HepG2 (cell line): Measurements from ENCODE around the gene ERP44. TPM values are rescaled to one million over a fixed set of nuclear protein-coding genes. Genes with fewer than 3 reads are reported as not detected.

Source experiments
- AKAP8 ChIP-seq: sonication (generic); formaldehyde crosslinking; IDR thresholded peaks from 2 replicates; pipeline ENCODE4 v1.5.1; 2020; ENCODE audit warnings: mild to moderate bottlenecking, missing genetic modification reagents
- HIC2 ChIP-seq: sonication (generic); formaldehyde crosslinking; IDR thresholded peaks from 2 replicates; pipeline ENCODE4 v1.9.0; 2022; ENCODE audit warnings: low read depth, missing genetic modification reagents
- HIVEP1 ChIP-seq: sonication (generic); formaldehyde crosslinking; IDR thresholded peaks from 2 replicates; pipeline ENCODE4 v1.4.0; 2020; ENCODE audit warnings: mild to moderate bottlenecking, missing genetic modification reagents
- HOXA9 ChIP-seq: sonication (generic); formaldehyde crosslinking; IDR thresholded peaks from 2 replicates; pipeline ENCODE4 v1.8.1; 2022; ENCODE audit warnings: missing genetic modification reagents, mild to moderate bottlenecking, moderate library complexity, borderline replicate concordance
- ISL2 ChIP-seq: sonication (generic); formaldehyde crosslinking; IDR thresholded peaks from 2 replicates; pipeline ENCODE4 v1.5.0; 2020; ENCODE audit warnings: missing genetic modification reagents
- KAT8 ChIP-seq: IDR thresholded peaks from 2 replicates; pipeline ENCODE4 v1.6.1; 2016; ENCODE audit warnings: missing genetic modification reagents, missing compliant biosample characterization
- KDM3A ChIP-seq: IDR thresholded peaks from 2 replicates; pipeline ENCODE4 v1.6.1; 2018; ENCODE audit warnings: low read depth, missing compliant biosample characterization
- MTA3 ChIP-seq: sonication (generic); formaldehyde crosslinking; IDR thresholded peaks from 2 replicates; pipeline ENCODE4 v1.4.0; 2020; ENCODE audit warnings: missing genetic modification reagents
- POLR2AphosphoS2 ChIP-seq: IDR thresholded peaks from 2 replicates; pipeline ENCODE4 v1.6.1; 2011; ENCODE audit warnings: low read depth, low read length, improper control_type of control experiment
- POLR2G ChIP-seq: fragments of 200-400 bp; formaldehyde crosslinking; IDR thresholded peaks from 2 replicates; pipeline ENCODE4 v1.6.1; 2018; ENCODE audit warnings: mild to moderate bottlenecking, low read depth, low read length, moderate library complexity
- RBFOX2 ChIP-seq: fragments of 200-400 bp; formaldehyde crosslinking; IDR thresholded peaks from 2 replicates; pipeline ENCODE4 v1.6.1; 2017; ENCODE audit warnings: low read depth, mild to moderate bottlenecking, low read length
- SKIL ChIP-seq: sonication (generic); formaldehyde crosslinking; IDR thresholded peaks from 2 replicates; pipeline ENCODE4 v1.8.0; 2022; ENCODE audit warnings: missing genetic modification reagents, mild to moderate bottlenecking, moderate library complexity, borderline replicate concordance
- SMC3 ChIP-seq: IDR thresholded peaks from 2 replicates; pipeline ENCODE4 v1.6.1; 2011; ENCODE audit warnings: low read length, improper control_type of control experiment
- ZFP36L1 ChIP-seq: sonication (generic); formaldehyde crosslinking; IDR thresholded peaks from 2 replicates; pipeline ENCODE4 v1.8.0; 2022; ENCODE audit warnings: mild to moderate bottlenecking, missing genetic modification reagents, moderate library complexity
- ZNF335 ChIP-seq: sonication (generic); formaldehyde crosslinking; IDR thresholded peaks from 2 replicates; pipeline ENCODE4 v1.4.0; 2020; ENCODE audit warnings: missing genetic modification reagents
- ZNF556 ChIP-seq: sonication (generic); formaldehyde crosslinking; IDR thresholded peaks from 2 replicates; pipeline ENCODE4 v1.4.0; 2020; ENCODE audit warnings: mild to moderate bottlenecking, missing genetic modification reagents, borderline replicate concordance
- ZNF652 ChIP-seq: IDR thresholded peaks from 2 replicates; pipeline ENCODE4 v1.6.1; 2016; ENCODE audit warnings: low read depth, borderline replicate concordance
- ZNF691 ChIP-seq: sonication (generic); formaldehyde crosslinking; IDR thresholded peaks from 2 replicates; pipeline ENCODE4 v1.4.0; 2020; ENCODE audit warnings: missing genetic modification reagents, low read depth, mild to moderate bottlenecking, borderline replicate concordance
- ZNF770 ChIP-seq: sonication (generic); formaldehyde crosslinking; IDR thresholded peaks from 2 replicates; pipeline ENCODE4 v1.5.0; 2020; ENCODE audit warnings: mild to moderate bottlenecking, missing genetic modification reagents
- ZNF782 ChIP-seq: sonication (generic); formaldehyde crosslinking; IDR thresholded peaks from 2 replicates; pipeline ENCODE4 v1.4.0; 2020; ENCODE audit warnings: missing genetic modification reagents, mild to moderate bottlenecking, borderline replicate concordance
- ZSCAN12 ChIP-seq: sonication (generic); formaldehyde crosslinking; IDR thresholded peaks from 2 replicates; pipeline ENCODE4 v1.9.0; 2021; ENCODE audit warnings: mild to moderate bottlenecking, missing genetic modification reagents
- ZSCAN30 ChIP-seq: sonication (generic); formaldehyde crosslinking; IDR thresholded peaks from 2 replicates; pipeline ENCODE4 v1.5.0; 2020; ENCODE audit warnings: mild to moderate bottlenecking, missing genetic modification reagents
- polyA plus RNA-seq, 8 experiments: library from polyadenylated mRNA; depleted of rRNA in 3 of 8; stranded (reverse) in 7 of 8; unstranded in 1 of 8; fragments of >200 nt; fragmentation: Illumina TruSeq in 4 of 8; extraction: Trizol in 4 of 8; gene quantifications; 2 replicates each; pipeline versions ENCODE4 v1.2.1 to v1.2.3, GENCODE V29; 2011 to 2016; ENCODE audit warnings: low read depth in 4 of 8, missing spikeins in 1 of 8, mixed read lengths in 1 of 8; ENCODE audit not compliant: insufficient read depth in 1 of 8
- total RNA-seq, 5 experiments: library from RNA; depleted of rRNA; stranded (reverse); fragments of >200 nt; fragmentation: Illumina TruSeq; extraction: Trizol; gene quantifications; 2 replicates each; pipeline ENCODE4 v1.2.3, GENCODE V29; 2016; ENCODE audit warnings: low read depth in 1 of 5

The ERP44 gene
- total and polyA plus RNA-seq, 2 of the 13 experiments (the other 11 are each of a cell fraction or from before 2014, with no cell fraction given) = 8.9 to 13.8 TPM

GRCh38 chr9:100098887-100099721, at the start of gene ERP44, which contains the start of gene INVS (continued):
- no peak for TF ChIP-seq SKIL
- no peak for TF ChIP-seq SMC3
- TF ChIP-seq HOXA9 (CRISPR knock-in tag) = no peak
- TF ChIP-seq RBFOX2 = peak; percentile 82
- peak; percentile 62; the same call in 1 of the 2 replicates for TF ChIP-seq ZSCAN30
- TF ChIP-seq KAT8 (CRISPR knock-in tag) = peak; percentile 85
- TF ChIP-seq AKAP8 (CRISPR knock-in tag) = no peak
- peak; percentile 96 for TF ChIP-seq ZNF335 (CRISPR knock-in tag)
- peak; percentile 38; the same call in 1 of the 2 replicates for TF ChIP-seq ZFP36L1 (CRISPR knock-in tag)
- TF ChIP-seq ISL2 (CRISPR knock-in tag) = no peak; the same call in 1 of the 2 replicates
- no peak; the same call in 1 of the 2 replicates for TF ChIP-seq ZNF782 (CRISPR knock-in tag)
- TF ChIP-seq ZNF770 = peak; percentile 100
- peak; percentile 80; the same call in 1 of the 2 replicates for TF ChIP-seq ZNF691 (CRISPR knock-in tag)
- TF ChIP-seq KDM3A = peak; percentile 28; the same call in 1 of the 2 replicates
- TF ChIP-seq POLR2AphosphoS2 = no peak
- peak; percentile 80 for TF ChIP-seq POLR2G
- TF ChIP-seq ZNF556 (CRISPR knock-in tag) = no peak
- no peak for TF ChIP-seq ZNF652 (CRISPR knock-in tag)
- TF ChIP-seq HIVEP1 (CRISPR knock-in tag) = 0 out of 2 replicates have a peak, but pooled peaks have one; percentile 43
- no peak for TF ChIP-seq MTA3 (CRISPR knock-in tag)
- no peak; the same call in 1 of the 2 replicates for TF ChIP-seq HIC2 (CRISPR knock-in tag)
- no peak for TF ChIP-seq ZSCAN12 (CRISPR knock-in tag)
